ENCODE data around the gene IDE.
A peak's percentile ranks its signal among the peaks of the same experiment; 100 is the strongest.

The IDE gene

GRCh38 chr10:92562424-92562823 is 11.5 kb downstream of the IDE start:
- no peak for DNase-seq

DNA sequence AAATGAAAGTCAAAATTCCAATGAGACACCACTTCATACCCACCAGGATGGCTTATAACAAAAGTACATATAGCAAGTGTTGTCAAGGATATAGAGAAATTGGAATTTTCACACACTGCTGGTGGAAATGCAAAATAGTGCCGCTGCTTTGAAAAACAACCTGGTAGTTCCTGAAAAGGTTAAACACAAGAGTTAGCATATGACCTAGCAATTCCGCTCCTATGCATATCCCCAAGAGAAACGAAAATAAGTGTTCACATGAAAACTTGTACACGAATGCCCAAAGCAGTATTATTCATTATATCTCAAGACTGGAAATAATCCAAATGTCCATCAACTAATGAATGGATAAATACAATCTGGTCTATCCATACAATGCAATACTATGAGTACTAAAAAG is 14.8 kb downstream of the IDE start:
- DNase-seq: no peak

DNA sequence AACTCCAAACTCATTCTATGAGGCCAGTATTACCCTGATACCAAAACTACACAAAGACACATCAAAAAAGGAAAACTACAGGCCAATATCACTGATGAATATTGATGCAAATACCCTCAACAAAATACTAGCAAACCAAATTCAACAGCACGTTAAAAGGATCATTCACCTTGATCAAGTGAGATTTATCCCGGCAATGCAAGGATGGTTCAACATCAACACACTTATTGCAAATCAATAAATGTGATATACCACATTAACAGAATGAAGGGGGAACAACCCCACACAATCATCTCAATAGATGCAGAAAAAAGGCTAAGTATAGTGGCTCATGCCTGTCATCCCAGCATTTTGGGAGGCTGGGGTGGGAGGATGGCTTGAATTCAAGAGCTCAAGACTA is 19.9 kb downstream of the IDE start:
- no peak for DNase-seq

DNA sequence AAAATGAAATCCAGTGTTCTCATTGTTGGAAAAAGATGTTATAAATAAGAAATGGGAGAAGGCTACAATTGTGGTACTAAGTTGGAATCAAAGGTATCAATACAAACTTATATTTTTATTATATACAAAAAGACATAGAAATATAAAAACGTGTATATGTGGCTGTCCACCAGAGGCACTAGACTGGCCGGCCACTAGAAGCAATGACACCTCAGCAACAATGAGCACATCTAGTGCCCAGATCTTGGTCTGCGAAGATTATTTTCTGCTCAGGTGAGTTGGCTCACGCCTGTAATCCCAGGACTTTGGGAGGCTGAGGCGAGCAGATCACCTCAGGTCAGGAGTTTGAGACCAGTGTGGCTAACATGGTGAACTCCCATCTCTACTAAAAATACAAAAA is 21.6 kb downstream of the IDE start:
- DNase-seq: no peak

GRCh38 chr10:92550924-92551323 is 23.0 kb downstream of the IDE start:
- DNase-seq: no peak

- DNase-seq: no peak
These were observed 26.2 kb downstream of the IDE start for GRCh38 chr10:92547676-92548075.

- DNase-seq: no peak
These were observed 28.3 kb downstream of the IDE start for GRCh38 chr10:92545556-92545955.

DNA sequence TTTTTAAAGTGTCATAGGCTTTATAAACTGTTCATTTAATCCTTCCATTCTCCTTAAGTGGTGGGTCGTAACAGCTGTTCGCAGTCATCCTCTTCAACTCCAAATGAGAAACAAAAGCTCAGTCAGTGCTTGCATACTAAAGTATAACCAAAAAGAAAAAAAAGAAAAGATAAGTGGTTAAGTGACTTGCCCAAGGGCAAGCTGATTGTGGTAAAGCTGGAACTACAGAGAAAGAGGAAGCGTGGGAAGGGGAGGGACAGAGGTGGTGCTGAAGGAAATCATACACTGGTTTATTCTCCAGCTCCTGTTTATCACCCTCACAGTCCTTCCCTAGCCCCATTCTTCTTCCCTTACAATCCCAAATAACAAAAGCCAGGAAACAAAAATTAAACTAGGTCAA is 29.6 kb downstream of the IDE start:
- peak; percentile 10 for DNase-seq

DNA sequence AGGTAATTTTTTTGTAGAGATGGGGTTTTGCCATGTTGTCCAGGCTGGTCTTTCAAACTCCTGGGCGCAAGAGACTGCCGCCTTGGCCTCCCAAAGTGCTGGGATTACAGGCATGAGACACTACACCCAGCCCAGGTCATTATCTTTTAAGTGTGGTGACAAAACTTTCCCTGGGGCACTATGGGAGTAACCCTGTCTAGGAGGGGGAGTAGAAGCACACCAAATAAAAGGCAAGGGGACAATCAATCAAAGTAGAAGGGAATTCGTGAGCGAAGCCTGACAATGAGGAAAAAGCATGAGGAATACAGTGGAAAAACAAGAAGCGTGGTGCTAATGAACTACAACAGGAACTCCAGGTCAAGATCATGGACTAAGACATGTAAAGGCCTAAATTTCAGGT is 31.4 kb downstream of the IDE start:
- no peak for DNase-seq

GRCh38 chr10:92541583-92541982 is 32.3 kb downstream of the IDE start:
- no peak for DNase-seq

DNA sequence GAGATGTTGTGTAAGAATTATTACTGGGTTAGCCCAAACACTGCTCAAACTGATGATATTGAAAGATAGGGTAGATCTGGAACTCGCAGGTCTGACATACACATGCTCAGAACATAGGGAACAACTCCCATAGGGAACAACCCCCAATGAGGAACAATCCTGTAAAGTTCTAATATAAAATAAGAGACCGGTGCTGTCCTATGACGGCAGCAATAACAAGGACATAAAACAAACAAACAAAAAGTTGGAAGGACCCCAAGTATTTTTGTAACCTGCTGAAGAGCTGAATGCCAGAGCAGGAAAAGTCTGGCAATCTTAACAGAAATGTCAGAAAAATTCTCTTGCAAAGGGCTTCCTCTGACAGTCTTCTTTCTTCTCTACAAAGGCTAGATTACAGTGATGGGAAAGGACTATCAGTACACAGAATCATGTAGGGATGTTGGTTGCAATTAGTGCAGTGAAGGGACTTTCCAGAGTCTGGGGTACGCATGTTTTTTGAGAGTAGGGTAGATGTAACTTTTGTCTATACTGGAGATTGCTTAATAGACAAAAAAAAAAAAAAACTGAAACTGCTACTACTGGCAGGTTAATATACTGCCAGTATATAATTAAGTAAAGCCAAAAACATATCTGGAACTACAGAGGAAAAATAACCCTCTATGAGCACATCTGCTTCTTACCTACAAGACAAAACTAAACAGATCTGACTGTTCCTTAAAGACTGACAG is 35.5 kb downstream of the IDE start:
- no peak for DNase-seq

GRCh38 chr10:92530891-92531535 is 42.9 kb downstream of the IDE start:
- no peak for DNase-seq

GRCh38 chr10:92530421-92530820 is 43.5 kb downstream of the IDE start:
- DNase-seq: no peak

- no peak for DNase-seq
These were observed 46.2 kb downstream of the IDE start for GRCh38 chr10:92527716-92528115.

DNA sequence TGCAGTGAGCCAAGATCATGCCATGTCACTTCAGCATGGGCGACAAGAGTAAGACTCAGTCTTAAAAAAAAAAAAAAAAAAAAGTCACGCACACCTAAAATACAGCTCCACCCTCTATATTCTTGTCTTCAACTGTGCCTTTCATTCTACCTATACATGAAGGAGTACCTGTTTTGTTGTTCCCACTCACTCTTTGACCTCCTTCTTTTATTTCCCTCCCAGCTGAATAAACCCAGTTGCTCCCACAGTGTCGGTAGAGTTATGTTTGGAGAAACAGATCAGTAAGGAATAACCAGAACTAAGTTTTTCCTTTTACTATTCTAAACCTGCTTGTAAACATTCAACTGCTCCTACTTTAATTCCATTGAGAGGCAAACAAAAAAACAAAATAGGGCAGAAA is 50.3 kb downstream of the IDE start:
- DNase-seq: no peak

DNA sequence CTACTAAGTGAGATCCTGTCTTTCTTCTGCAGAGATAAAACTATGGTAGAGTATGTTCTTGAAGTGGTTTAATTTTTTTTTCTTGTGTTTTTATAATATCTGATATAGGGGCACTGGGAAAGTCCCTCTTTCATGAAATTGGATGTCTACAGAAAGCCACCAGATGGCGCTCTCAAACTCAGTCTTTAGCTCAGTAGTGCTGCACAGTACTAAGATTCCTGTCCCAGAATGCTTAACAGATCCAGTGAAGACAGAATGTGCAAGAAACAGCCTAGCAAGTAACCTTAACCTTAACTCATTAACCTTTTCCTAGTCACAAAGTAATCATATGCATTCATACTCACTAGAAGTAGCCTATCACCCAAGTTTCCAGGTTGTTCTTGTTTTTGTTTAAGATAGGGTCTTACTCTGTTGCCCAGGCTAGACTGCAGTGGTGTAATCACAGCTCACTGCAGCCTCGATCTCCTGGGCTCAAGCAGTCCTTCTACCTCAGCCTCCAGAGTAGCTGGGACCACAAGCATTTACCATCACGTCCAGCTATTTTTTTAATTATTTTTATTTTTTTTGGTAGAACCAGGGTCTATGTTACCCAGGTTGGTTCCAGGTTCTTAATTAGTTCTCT is 56.7 kb downstream of the IDE start:
- DNase-seq: peak; percentile 82

DNA sequence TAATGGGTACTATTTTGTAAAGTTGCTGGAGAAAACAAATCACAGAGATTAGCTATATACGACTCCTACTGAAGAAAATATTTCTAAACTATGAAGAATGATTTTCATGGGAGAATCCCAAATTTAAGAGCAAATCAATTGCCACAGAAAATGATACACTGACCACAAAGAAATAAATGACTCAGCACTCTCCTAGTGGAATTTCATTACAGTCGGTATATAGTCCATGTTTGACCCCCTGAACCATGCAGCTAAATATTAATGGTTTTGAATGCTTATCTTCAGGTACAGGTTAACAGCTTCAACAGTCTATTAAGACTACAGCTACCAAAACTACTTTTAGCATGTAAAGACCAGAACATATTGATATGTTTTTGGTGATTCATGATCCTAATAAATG is 65.0 kb downstream of the IDE start:
- no peak for DNase-seq

GRCh38 chr10:92506336-92506735 is 67.6 kb downstream of the IDE start:
- no peak for DNase-seq

DNA sequence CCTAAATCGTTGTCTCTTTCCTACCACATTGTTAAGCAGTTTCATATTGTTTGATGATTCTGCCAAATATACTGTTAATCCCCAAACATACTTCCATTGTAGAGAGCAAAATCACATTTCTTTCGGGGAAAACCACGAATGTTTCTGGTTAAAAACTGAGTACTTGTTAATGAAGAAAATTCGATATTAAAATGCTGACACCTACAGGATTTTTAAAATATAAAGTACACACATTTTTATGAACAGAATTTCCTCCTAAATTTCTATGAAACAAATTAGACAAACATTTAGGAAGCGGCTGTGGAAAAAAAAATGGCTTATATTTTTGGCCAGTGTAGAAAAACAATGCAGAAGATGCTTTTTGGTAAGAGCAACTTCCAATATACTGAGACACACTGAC is 68.8 kb downstream of the IDE start:
- DNase-seq: no peak

GRCh38 chr10:92502296-92502808 is 71.5 kb downstream of the IDE start:
- no peak for DNase-seq

- no peak for DNase-seq
These were observed 80.5 kb downstream of the IDE start for GRCh38 chr10:92493362-92493761.

GRCh38 chr10:92492748-92493240 is 81.1 kb downstream of the IDE start:
- DNase-seq: no peak

DNA sequence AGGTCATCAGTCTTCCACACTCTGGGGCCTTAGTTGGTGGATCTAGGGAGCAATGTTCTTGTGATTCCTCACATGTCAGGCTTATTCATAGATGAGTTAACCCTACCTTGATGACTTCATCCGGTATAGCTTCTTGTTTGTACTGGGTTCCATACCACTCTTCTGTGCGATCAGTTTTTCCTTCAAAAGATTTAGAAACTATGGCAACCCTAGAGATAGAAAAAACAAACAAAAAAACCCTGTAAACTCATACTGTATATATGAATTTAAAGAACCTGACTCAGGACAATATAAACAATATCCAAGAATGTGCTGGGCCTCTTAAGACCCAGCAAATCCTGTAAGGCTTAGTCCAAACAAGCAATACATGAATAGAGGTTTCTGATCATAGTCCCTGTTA is 83.5 kb downstream of the IDE start:
- no peak for DNase-seq

DNA sequence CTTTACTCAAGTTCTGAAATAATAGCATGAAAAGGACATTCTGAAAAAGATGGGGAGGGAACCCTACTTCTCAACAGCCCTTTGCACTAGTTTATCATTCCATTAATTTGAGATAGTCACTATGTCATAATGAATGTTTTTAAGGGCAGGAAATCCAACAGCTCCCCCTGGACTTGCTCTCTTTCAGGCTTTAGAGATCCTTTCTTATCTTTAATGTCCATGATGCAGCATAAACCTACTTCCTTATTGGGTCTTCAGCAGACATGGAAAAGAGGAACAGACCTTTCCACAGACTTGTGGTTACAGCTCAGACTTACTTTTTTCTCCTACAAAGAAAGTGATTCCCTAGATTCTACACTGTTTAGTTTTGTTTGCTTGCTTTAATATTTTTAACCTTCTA is 87.3 kb downstream of the IDE start:
- DNase-seq: no peak

Data from CD4-positive, alpha-beta T cell treated with Interleukin-10 for 1 hour (primary cell).